ENCODE measurements around the gene PPP1CA.

The PPP1CA gene

DNA sequence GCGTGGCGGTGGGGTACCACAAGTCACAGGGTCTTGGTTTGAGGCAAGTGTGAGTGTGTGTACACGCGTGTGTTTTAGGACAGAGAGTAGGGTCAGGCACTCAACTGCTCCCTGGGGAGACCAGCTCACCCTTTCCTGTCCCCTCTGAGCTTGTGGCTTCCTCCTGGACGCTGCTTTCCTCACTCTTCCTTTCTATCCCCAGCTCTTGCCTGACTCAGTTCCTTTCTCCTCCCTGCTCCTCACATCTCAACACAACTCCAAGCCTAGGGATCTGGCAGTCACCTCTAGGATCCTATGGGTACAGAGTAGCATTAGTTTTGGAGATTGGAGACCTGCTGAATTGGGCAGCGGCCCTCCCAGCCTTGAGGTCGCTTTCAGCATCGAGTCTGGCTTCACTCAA, 32.4 kb downstream of the PPP1CA start:
- peaks cover 8% of the 10 kb centered on the region for H3K36me3 ChIP-seq (replicated peaks; ENCODE audit: low read depth, low read length)
- H3K9me3 ChIP-seq (ENCODE audit: insufficient read depth, low read length): no peaks in the 10 kb centered on the region
- no peak overlapping the region for H3K4me2 ChIP-seq (ENCODE audit: low read length)
- no peak overlapping the region for H2AFZ ChIP-seq (ENCODE audit: low read depth, low read length)
- H3K9ac ChIP-seq (ENCODE audit: low read length): no peak overlapping the region
- H3K79me2 ChIP-seq (ENCODE audit: low read length): peaks cover 32% of the 10 kb centered on the region
- H3K27ac ChIP-seq (ENCODE audit: low read length): no peak overlapping the region
- H3K4me3 ChIP-seq (ENCODE audit: low read length): no peak overlapping the region
- TF ChIP-seq, protein P1, sequence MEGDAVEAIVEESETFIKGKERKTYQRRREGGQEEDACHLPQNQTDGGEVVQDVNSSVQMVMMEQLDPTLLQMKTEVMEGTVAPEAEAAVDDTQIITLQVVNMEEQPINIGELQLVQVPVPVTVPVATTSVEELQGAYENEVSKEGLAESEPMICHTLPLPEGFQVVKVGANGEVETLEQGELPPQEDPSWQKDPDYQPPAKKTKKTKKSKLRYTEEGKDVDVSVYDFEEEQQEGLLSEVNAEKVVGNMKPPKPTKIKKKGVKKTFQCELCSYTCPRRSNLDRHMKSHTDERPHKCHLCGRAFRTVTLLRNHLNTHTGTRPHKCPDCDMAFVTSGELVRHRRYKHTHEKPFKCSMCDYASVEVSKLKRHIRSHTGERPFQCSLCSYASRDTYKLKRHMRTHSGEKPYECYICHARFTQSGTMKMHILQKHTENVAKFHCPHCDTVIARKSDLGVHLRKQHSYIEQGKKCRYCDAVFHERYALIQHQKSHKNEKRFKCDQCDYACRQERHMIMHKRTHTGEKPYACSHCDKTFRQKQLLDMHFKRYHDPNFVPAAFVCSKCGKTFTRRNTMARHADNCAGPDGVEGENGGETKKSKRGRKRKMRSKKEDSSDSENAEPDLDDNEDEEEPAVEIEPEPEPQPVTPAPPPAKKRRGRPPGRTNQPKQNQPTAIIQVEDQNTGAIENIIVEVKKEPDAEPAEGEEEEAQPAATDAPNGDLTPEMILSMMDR (IDR thresholded peaks at IDR 0.05; ENCODE audit: low read depth, low read length): no peak
- no peak for TF ChIP-seq EZH2phosphoT487 (IDR thresholded peaks at IDR 0.05; ENCODE audit: low read depth)
- H3K4me1 ChIP-seq (ENCODE audit: low read length): peaks cover 17% of the 10 kb centered on the region
- H4K20me1 ChIP-seq (ENCODE audit: insufficient read depth, low read length): peaks cover 10% of the 10 kb centered on the region; the same call in 1 of the 2 replicates
- H3K27me3 ChIP-seq (ENCODE audit: low read depth, low read length): no peaks in the 10 kb centered on the region

DNA sequence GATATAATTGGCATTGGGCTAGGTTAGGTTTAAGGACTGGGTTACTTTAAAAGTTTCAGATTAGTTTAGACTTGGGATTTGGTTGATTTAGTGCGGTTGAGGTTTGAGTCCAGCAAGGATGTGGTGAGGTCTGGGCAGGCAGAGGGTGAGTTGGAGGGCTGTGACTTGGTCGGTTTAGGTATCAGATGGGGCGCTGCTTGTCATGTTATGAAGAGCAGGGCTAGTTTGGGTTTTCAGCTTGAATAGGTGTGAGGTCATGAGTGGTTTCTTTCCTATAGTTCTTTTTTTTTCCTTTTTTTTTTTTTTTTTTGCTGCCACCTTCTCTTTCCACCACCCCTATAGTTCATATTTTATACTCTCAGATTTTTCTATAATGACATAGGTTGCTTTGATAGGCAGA, 33.0 kb downstream of the PPP1CA start:
- no peak overlapping the region for H3K4me3 ChIP-seq (ENCODE audit: low read length)
- H3K9ac ChIP-seq (ENCODE audit: low read length): no peak overlapping the region
- H4K20me1 ChIP-seq (ENCODE audit: insufficient read depth, low read length): peaks cover 10% of the 10 kb centered on the region; the same call in 1 of the 2 replicates
- H3K27me3 ChIP-seq (ENCODE audit: low read depth, low read length): no peaks in the 10 kb centered on the region
- H3K4me1 ChIP-seq (ENCODE audit: low read length): peaks cover 13% of the 10 kb centered on the region
- H3K9me3 ChIP-seq (ENCODE audit: insufficient read depth, low read length): no peaks in the 10 kb centered on the region
- H3K79me2 ChIP-seq (ENCODE audit: low read length): peaks cover 29% of the 10 kb centered on the region
- H3K36me3 ChIP-seq (replicated peaks; ENCODE audit: low read depth, low read length): peaks cover 8% of the 10 kb centered on the region
- no peak overlapping the region for H3K27ac ChIP-seq (ENCODE audit: low read length)
- no peak for TF ChIP-seq EZH2phosphoT487 (IDR thresholded peaks at IDR 0.05; ENCODE audit: low read depth)
- TF ChIP-seq, protein P1 (IDR thresholded peaks at IDR 0.05; ENCODE audit: low read depth, low read length): no peak
- no peak overlapping the region for H2AFZ ChIP-seq (ENCODE audit: low read depth, low read length)
- H3K4me2 ChIP-seq (ENCODE audit: low read length): no peak overlapping the region

DNA sequence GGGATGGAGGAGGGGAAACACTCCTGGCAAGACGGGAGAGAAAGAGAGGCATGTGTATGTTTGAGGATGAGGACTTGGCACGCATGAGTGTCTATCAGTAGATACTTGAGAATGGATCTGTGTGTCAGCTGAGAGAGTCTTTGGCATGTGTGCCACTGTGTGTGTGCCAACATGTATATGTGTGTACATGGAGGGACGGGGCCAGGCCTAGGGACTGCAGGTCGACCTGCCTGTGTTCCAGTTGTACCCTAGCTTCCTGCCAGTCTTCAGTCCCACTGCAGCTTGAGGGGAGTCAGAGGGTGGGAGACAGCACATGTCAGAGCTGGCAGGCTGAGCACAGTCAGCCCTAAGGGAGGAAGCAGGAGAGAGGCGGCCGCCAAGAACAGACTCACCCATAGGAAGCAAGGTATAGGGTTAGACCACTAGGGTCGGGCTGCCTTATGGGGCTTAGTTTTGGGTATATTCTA, 33.9 kb downstream of the PPP1CA start:
- H4K20me1 ChIP-seq (ENCODE audit: insufficient read depth, low read length): peaks cover 10% of the 10 kb centered on the region; the same call in 1 of the 2 replicates
- H3K4me3 ChIP-seq (ENCODE audit: low read length): no peak overlapping the region
- no peak overlapping the region for H3K4me2 ChIP-seq (ENCODE audit: low read length)
- no peak overlapping the region for H3K9ac ChIP-seq (ENCODE audit: low read length)
- no peaks in the 10 kb centered on the region for H3K27me3 ChIP-seq (ENCODE audit: low read depth, low read length)
- H2AFZ ChIP-seq (ENCODE audit: low read depth, low read length): no peak overlapping the region
- H3K9me3 ChIP-seq (ENCODE audit: insufficient read depth, low read length): no peaks in the 10 kb centered on the region
- H3K36me3 ChIP-seq (replicated peaks; ENCODE audit: low read depth, low read length): peaks cover 8% of the 10 kb centered on the region
- peaks cover 13% of the 10 kb centered on the region for H3K4me1 ChIP-seq (ENCODE audit: low read length)
- H3K27ac ChIP-seq (ENCODE audit: low read length): no peak overlapping the region
- peaks cover 23% of the 10 kb centered on the region for H3K79me2 ChIP-seq (ENCODE audit: low read length)
- TF ChIP-seq EZH2phosphoT487 (IDR thresholded peaks at IDR 0.05; ENCODE audit: low read depth): no peak
- TF ChIP-seq, protein P1 (IDR thresholded peaks at IDR 0.05; ENCODE audit: low read depth, low read length): no peak

GRCh38 chr11:67366961-67367760, 34.5 kb downstream of the PPP1CA start:
- peaks cover 12% of the 10 kb centered on the region for H3K4me1 ChIP-seq (ENCODE audit: low read length)
- H3K9ac ChIP-seq (ENCODE audit: low read length): no peak overlapping the region

More at GRCh38 chr11:67366961-67367760, 34.5 kb downstream of the PPP1CA start:
- Histone ChIP-seq H3K27ac (ENCODE audit: low read length) (no peak overlapping the region), H3K9me3 (ENCODE audit: insufficient read depth, low read length) (no peaks in the 10 kb centered on the region), H3K4me2 (ENCODE audit: low read length) (no peak overlapping the region), H4K20me1 (ENCODE audit: insufficient read depth, low read length) (peaks cover 10% of the 10 kb centered on the region; the same call in 1 of the 2 replicates), H3K79me2 (ENCODE audit: low read length) (peaks cover 22% of the 10 kb centered on the region), H3K36me3 (replicated peaks; ENCODE audit: low read depth, low read length) (peaks cover 8% of the 10 kb centered on the region), H2AFZ (ENCODE audit: low read depth, low read length) (no peak overlapping the region), H3K4me3 (ENCODE audit: low read length) (no peak overlapping the region), H3K27me3 (ENCODE audit: low read depth, low read length) (no peaks in the 10 kb centered on the region)
- TF ChIP-seq, protein P1 (IDR thresholded peaks at IDR 0.05; ENCODE audit: low read depth, low read length): no peak
- TF ChIP-seq EZH2phosphoT487 (IDR thresholded peaks at IDR 0.05; ENCODE audit: low read depth): no peak

All from OCI-LY3 (cell line).